CD14-positive monocyte (primary cell): ENCODE data around the gene POLR3A. TPM values are rescaled to one million over a fixed set of nuclear protein-coding genes. Genes with fewer than 3 reads are reported as not detected.

Experiments used
- DNase-seq, 3 donors: peaks; one replicate each; pipeline ENCODE4 v3.0.0-alpha.2; 2011 to 2022
- H2AFZ ChIP-seq: 2 replicates; pipeline ENCODE4 v1.6.0; 2012; ENCODE audit warnings: mild to moderate bottlenecking, low read depth, low read length, inconsistent platforms; ENCODE audit not compliant: insufficient read depth, poor library complexity, severe bottlenecking
- H3K27ac ChIP-seq, 2 donors: 1 replicate in 1 of 2; 2 replicates in 1 of 2; pipeline ENCODE4 v1.5.1; 2012 to 2013; ENCODE audit warnings: low read length in 2 of 2, control low read depth in 1 of 2, inconsistent platforms in 1 of 2, low read depth in 1 of 2, mild to moderate bottlenecking in 1 of 2
- H3K27me3 ChIP-seq, 2 donors: one replicate each; pipeline versions ENCODE4 v1.6.0 to v1.6.1; 2011 to 2013; ENCODE audit warnings: low read length in 2 of 2; ENCODE audit not compliant: control insufficient read depth in 2 of 2, insufficient read depth in 2 of 2
- H3K36me3 ChIP-seq, 2 donors: replicated peaks in 1 of 2; 1 replicate in 1 of 2; 2 replicates in 1 of 2; pipeline versions ENCODE4 v1.5.1 to v1.6.1; 2012 to 2013; ENCODE audit warnings: low read length in 2 of 2, control low read depth in 1 of 2, inconsistent platforms in 1 of 2, mild to moderate bottlenecking in 1 of 2; ENCODE audit not compliant: insufficient read depth in 2 of 2, control insufficient read depth in 1 of 2
- H3K4me1 ChIP-seq, 2 donors: 1 replicate in 1 of 2; 2 replicates in 1 of 2; pipeline versions ENCODE4 v1.5.1 to v1.6.1; 2012 to 2013; ENCODE audit warnings: low read length in 2 of 2, control low read depth in 1 of 2, inconsistent platforms in 1 of 2, mild to moderate bottlenecking in 1 of 2, moderate library complexity in 1 of 2; ENCODE audit not compliant: insufficient read depth in 2 of 2, control insufficient read depth in 1 of 2
- H3K4me2 ChIP-seq: replicated peaks from 2 replicates; pipeline ENCODE3; 2012; ENCODE audit warnings: low read length, moderate library complexity, mild to moderate bottlenecking; ENCODE audit not compliant: poor library complexity, severe bottlenecking; ENCODE audit errors: extremely low read depth
- H3K4me3 ChIP-seq, 3 experiments: fragments of 200-600 bp in 1 of 3; sonication (generic) in 1 of 3; replicated peaks in 1 of 3; 1 replicate in 2 of 3; 2 replicates in 1 of 3; pipeline ENCODE4 v1.5.1; 2011 to 2013; ENCODE audit warnings: low read length in 3 of 3, mild to moderate bottlenecking in 3 of 3, control low read depth in 2 of 3, low read depth in 2 of 3, inconsistent platforms in 1 of 3, moderate library complexity in 1 of 3
- H3K79me2 ChIP-seq: 2 replicates; pipeline ENCODE4 v1.6.0; 2012; ENCODE audit warnings: mild to moderate bottlenecking, control low read depth, inconsistent platforms, low read length, moderate library complexity; ENCODE audit not compliant: insufficient read depth
- H3K9ac ChIP-seq: 2 replicates; pipeline ENCODE4 v1.6.0; 2017; ENCODE audit warnings: low read length, mild to moderate bottlenecking; ENCODE audit not compliant: insufficient read depth, poor library complexity, severe bottlenecking
- H3K9me3 ChIP-seq, 2 donors: replicated peaks in 1 of 2; 1 replicate in 1 of 2; 2 replicates in 1 of 2; pipeline versions ENCODE4 v1.5.1 to v1.6.1; 2012 to 2013; ENCODE audit warnings: low read length in 2 of 2, control low read depth in 1 of 2; ENCODE audit not compliant: control insufficient read depth in 1 of 2, insufficient read depth in 1 of 2
- H4K20me1 ChIP-seq: 2 replicates; pipeline ENCODE4 v1.6.0; 2012; ENCODE audit warnings: mild to moderate bottlenecking, low read length, control low read depth, moderate library complexity; ENCODE audit not compliant: insufficient read depth
- H3K27ac Mint-ChIP-seq, 7 donors: one replicate each; pipeline ENCODE4 v1.8.0; 2020; ENCODE audit warnings: mild to moderate bottlenecking in 7 of 7, mixed read lengths in 7 of 7, moderate library complexity in 6 of 7, inconsistent platforms in 2 of 7
- H3K27me3 Mint-ChIP-seq, 3 donors: one replicate each; pipeline ENCODE4 v1.8.0; 2021 to 2022; ENCODE audit warnings: low read depth in 3 of 3, mild to moderate bottlenecking in 3 of 3, mixed read lengths in 3 of 3, moderate library complexity in 3 of 3, inconsistent platforms in 1 of 3
- H3K36me3 Mint-ChIP-seq, 2 donors: one replicate each; pipeline ENCODE4 v1.8.0; 2020; ENCODE audit warnings: mixed read lengths in 2 of 2, inconsistent platforms in 1 of 2, mild to moderate bottlenecking in 1 of 2
- H3K4me1 Mint-ChIP-seq: one replicate; pipeline ENCODE4 v1.8.0; 2020; ENCODE audit warnings: mild to moderate bottlenecking, mixed read lengths
- H3K4me3 Mint-ChIP-seq, 2 donors: one replicate each; pipeline ENCODE4 v1.8.0; 2020; ENCODE audit warnings: mild to moderate bottlenecking in 2 of 2, mixed read lengths in 2 of 2, moderate library complexity in 1 of 2
- H3K9me3 Mint-ChIP-seq, 7 donors: one replicate each; pipeline ENCODE4 v1.8.0; 2020 to 2022; ENCODE audit warnings: mixed read lengths in 7 of 7, mild to moderate bottlenecking in 6 of 7, moderate library complexity in 6 of 7, inconsistent platforms in 2 of 7
- WGBS: methylation state at CpG from one replicate; pipeline ENCODE4 v1.1.5; 2013; ENCODE audit warnings: missing lambda C conversion rate; ENCODE audit not compliant: insufficient coverage; 5-methylcytosine and 5-hydroxymethylcytosine counted together
- intact Hi-C, 2 donors: fragments of 100-400 bp; cut with micrococcal nuclease; formaldehyde crosslinking; loops; one replicate each; pipeline versions ENCODE4 v1.15.0 to v1.15.1; 2023
- polyA plus RNA-seq, 3 donors: library from polyadenylated mRNA; depleted of rRNA in 1 of 3; unstranded in 2 of 3; stranded (reverse) in 1 of 3; fragments of 300-500 nt in 2 of 3; fragments of >200 nt in 1 of 3; fragmentation: Illumina TruSeq in 2 of 3; gene quantifications; 1 replicate in 2 of 3; 2 replicates in 1 of 3; pipeline ENCODE4 v1.2.3, GENCODE V29; 2012 to 2021
- TF ChIP-seq, protein P1 (sequence below): fragments of 200-600 bp; IDR thresholded peaks from one replicate; pipeline ENCODE4 v1.8.0; 2022; ENCODE audit warnings: antibody characterized with exemption, mild to moderate bottlenecking

The POLR3A gene
- polyA plus RNA-seq, 3 donors = 2.7 to 5.2 (median 4.7) TPM

DNA sequence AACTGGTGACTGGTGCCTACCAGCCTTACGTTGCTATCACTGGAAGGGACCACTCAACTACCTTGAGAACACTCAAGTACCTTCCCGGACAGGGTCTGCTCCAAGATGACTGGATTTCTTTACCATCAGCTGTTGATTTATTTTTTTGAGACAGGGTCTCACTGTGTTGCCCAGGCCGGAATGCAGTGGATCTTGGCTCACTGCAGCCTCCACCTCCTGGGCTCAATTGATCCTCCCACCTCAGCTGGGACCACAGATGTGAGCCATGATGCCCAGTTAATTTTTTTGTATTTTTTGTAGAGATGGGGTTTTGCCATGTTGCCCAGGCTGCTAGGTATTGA lies 57.5 kb downstream of the POLR3A start:
- 92% methylated on average over 3 of the region's 3 CpGs for WGBS
- H3K4me3 Mint-ChIP-seq = no peak overlapping the region

DNA sequence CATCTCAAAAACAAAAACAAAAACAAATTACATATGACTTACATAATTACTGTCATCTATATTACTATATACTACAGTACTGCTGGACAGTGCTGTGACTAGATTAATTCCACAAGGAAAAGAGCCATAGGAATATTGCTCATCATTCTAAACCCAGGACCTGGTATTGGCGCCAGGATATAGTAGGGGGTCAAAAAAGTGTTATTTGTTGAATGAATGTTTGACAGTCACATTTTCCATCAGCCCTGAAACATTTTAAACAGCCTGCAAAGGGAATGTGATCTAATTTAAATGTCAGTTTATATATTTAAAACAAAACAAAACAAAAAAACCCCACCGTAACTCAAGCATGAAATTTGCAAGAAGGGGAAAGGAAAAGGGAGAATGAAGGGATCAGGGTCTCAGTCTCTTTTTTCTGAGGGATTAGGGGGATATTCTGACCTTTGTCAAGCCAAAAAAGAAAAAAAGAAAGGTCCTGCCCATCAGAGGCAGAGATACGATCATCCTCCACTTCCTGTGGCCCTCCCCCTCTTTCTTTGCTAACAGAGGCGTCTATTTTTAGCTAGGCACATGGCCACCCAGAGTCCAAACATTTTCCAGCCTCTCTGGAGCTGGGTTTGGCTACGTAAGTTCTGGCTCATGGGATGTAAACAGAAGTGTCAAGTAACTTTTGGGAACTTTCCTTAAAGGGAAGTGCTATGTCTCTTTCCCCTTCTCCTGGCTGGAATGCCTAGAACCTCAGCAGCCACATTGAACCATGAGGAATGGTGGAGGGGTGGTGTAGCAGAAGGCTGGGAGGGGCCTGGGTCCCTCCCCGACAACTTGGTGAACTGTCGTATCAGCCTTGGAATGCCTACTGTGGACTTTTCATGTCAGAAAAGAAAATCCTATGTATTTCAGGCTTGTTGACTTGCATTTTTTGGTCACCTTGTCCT lies 58.2 kb downstream of the POLR3A start:
- Histone ChIP-seq H3K9me3 (no peaks in the 10 kb centered on the region), H3K36me3 (peaks cover 9 to 24% of the 10 kb centered on the region in 2 donors), H2AFZ (no peak overlapping the region), H3K4me2 (no peak overlapping the region), H3K9ac (no peak overlapping the region), H3K79me2 (no peaks in the 10 kb centered on the region), H3K27ac (no peak overlapping the region), H3K4me1 (no peaks in the 10 kb centered on the region), H3K27me3 (no peaks in the 10 kb centered on the region), H4K20me1 (no peaks in the 10 kb centered on the region), H3K4me3 (no peak overlapping the region)
- TF ChIP-seq, protein P1, sequence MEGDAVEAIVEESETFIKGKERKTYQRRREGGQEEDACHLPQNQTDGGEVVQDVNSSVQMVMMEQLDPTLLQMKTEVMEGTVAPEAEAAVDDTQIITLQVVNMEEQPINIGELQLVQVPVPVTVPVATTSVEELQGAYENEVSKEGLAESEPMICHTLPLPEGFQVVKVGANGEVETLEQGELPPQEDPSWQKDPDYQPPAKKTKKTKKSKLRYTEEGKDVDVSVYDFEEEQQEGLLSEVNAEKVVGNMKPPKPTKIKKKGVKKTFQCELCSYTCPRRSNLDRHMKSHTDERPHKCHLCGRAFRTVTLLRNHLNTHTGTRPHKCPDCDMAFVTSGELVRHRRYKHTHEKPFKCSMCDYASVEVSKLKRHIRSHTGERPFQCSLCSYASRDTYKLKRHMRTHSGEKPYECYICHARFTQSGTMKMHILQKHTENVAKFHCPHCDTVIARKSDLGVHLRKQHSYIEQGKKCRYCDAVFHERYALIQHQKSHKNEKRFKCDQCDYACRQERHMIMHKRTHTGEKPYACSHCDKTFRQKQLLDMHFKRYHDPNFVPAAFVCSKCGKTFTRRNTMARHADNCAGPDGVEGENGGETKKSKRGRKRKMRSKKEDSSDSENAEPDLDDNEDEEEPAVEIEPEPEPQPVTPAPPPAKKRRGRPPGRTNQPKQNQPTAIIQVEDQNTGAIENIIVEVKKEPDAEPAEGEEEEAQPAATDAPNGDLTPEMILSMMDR = no peak
- Mint-ChIP-seq H3K36me3 (peaks cover 19 to 20% of the 10 kb centered on the region in 2 donors), H3K27ac (peak overlapping the region in 1 of 7 donors; percentile 40), H3K9me3 (peaks cover 0 to 3% (median 0%) of the 10 kb centered on the region in 7 donors), H3K27me3 (peaks cover 0 to 3% (median 2%) of the 10 kb centered on the region in 3 donors), H3K4me3 (no peak overlapping the region), H3K4me1 (peaks cover 4% of the 10 kb centered on the region)
- intact Hi-C loops = no loop called here
- 39% methylated on average over 4 of the region's 7 CpGs for WGBS
- no peak for DNase-seq

More for the DNA sequence above, 57.5 kb downstream of the POLR3A start:
- Histone ChIP-seq H3K4me1 (no peaks in the 10 kb centered on the region), H4K20me1 (no peaks in the 10 kb centered on the region), H3K27ac (no peak overlapping the region), H3K9ac (no peak overlapping the region), H3K27me3 (no peaks in the 10 kb centered on the region), H3K79me2 (no peaks in the 10 kb centered on the region), H3K4me2 (no peak overlapping the region), H3K4me3 (no peak overlapping the region), H3K36me3 (peaks cover 14 to 30% of the 10 kb centered on the region in 2 donors), H2AFZ (no peak overlapping the region), H3K9me3 (no peaks in the 10 kb centered on the region)
- no peak for DNase-seq
- H3K4me1 Mint-ChIP-seq = peaks cover 4% of the 10 kb centered on the region
- H3K36me3 Mint-ChIP-seq = peaks cover 25% of the 10 kb centered on the region in 2 donors
- peak overlapping the region in 1 of 7 donors; percentile 26 for H3K27ac Mint-ChIP-seq
- H3K27me3 Mint-ChIP-seq = peaks cover 0 to 3% (median 0%) of the 10 kb centered on the region in 3 donors
- TF ChIP-seq, protein P1 = no peak
- intact Hi-C loops = no loop called here
- peaks cover 0 to 2% (median 0%) of the 10 kb centered on the region in 7 donors for H3K9me3 Mint-ChIP-seq
